NOMO-1 treated with DMSO at 0.1 percent for 48 hours (cell line): ENCODE results near the gene KHDC4.
"Not testable (repeated sequence)": the region's sequence is repeated elsewhere in the genome, so short reads cannot be mapped to it uniquely, and the experiment has no call there.

Experiments
- DNase-seq: peaks from one replicate; lab custom pipeline; 2025; ENCODE audit not compliant: unreplicated experiment; lab: John Stamatoyannopoulos, UW

Gene KHDC4

DNA sequence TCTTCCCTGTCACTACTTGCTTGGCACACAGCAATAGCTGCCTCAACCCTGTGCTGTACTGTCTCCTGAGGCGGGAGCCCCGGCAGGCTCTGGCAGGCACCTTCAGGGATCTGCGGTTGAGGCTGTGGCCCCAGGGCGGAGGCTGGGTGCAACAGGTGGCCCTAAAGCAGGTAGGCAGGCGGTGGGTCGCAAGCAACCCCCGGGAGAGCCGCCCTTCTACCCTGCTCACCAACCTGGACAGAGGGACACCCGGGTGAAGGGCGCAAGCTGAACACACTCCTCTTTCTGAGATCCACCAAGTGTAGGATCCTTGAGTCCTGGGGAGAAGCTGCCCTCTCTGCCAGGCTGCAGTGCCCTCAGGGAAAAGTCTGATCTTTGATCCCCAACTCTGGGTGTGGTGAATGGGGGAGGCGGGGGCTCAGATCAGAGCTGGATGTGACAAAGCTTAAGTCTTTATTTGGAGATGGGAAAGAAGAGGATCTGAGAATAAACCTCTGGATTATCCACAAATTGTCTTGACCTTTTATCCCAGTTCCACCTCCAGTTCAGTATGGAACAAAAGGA is 8.4 kb upstream of the KHDC4 start:
- DNase-seq = no peak

DNA sequence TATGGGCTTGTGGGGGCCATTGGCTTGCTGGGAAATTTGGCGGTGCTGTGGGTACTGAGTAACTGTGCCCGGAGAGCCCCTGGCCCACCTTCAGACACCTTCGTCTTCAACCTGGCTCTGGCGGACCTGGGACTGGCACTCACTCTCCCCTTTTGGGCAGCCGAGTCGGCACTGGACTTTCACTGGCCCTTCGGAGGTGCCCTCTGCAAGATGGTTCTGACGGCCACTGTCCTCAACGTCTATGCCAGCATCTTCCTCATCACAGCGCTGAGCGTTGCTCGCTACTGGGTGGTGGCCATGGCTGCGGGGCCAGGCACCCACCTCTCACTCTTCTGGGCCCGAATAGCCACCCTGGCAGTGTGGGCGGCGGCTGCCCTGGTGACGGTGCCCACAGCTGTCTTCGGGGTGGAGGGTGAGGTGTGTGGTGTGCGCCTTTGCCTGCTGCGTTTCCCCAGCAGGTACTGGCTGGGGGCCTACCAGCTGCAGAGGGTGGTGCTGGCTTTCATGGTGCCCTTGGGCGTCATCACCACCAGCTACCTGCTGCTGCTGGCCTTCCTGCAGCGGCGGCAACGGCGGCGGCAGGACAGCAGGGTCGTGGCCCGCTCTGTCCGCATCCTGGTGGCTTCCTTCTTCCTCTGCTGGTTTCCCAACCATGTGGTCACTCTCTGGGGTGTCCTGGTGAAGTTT is 7.8 kb upstream of the KHDC4 start:
- DNase-seq = no peak

DNA sequence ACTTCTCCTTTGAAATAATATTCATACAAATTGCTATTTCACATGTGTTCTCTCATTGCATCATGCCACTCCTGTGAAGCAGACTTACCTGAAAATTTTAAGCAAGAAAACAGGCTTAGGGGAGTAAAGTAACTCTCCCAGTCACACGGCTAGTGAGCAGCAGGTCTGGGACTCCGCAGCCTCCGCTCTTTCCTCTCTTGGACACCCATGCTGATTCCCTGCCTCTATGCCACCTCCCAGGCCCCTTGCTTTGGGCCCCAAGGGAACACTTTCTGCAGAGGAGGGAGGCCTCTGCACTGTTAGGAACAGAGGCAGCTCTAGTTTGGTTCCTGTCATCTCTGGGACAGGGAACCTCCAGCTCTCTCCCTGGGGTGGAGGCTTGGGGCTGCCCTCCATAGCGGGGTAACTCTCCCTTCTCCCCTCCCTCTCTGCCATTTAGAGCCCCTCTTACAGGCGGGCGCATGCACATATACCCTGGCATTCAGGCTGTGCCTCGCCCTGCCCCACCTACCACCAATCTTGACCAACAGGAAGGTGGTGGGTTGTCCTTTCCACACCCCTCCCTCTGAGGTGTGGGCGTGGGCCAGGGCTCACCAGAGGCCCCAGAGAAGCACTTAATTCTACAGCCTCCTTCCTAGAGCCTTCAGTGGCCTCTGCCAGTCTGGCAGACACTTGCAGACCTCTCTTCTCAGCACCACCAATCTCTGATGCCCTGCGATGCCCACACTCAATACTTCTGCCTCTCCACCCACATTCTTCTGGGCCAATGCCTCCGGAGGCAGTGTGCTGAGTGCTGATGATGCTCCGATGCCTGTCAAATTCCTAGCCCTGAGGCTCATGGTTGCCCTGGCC is 7.0 kb upstream of the KHDC4 start, which contains the start of gene RXFP4:
Gene RXFP4, plus strand, starts transcription at position 646 of the 852 bp plus-strand sequence. Its CDS starts 72 bp downstream, at position 718.
- DNase-seq = peak; percentile 56

DNA sequence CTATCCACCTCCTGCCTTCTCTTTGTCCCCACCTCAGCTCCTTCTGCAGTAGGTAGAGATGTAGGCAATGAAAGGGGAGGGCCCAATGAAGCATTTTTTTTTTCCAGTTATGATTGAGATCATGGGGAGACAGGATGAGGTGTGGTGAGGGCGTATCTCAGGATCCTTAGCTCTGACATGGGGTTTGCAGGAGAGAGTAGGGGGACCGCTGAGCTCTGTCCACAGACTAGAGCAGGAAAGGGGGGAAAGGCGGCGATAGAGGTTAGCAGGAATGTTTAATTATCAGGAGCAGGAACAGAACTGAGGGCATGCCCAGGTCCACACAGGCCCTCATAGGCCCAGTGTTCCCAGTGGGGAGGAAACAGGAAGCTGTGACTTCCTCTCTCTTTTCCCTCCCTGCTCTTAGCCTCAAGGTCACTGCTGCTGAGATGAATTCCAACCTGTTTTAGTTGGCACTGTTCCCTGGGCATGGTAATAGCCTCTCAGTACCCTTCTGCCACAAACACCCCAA is 6.3 kb upstream of the KHDC4 start:
- DNase-seq = no peak

DNA sequence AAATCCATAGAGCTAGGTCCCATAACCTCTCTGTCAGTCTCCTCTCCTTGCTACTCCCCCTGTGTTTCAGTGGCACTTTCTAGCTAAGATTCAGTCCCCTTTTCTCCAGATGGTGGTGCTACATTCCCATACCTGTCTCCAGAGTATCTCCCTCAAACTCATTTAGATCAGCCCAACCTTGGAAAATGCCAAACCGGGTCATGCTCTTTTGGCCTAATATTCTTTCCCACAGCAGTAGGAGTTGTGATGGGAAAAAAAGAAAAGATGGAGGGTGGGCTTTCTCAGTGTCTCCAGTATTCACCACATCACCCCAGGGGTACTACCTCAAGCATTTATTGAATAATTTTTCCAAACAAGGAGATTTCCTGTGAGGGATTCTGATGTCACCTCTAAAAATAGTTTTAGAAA is 4.0 kb upstream of the KHDC4 start:
- DNase-seq = peak; percentile 72

DNA sequence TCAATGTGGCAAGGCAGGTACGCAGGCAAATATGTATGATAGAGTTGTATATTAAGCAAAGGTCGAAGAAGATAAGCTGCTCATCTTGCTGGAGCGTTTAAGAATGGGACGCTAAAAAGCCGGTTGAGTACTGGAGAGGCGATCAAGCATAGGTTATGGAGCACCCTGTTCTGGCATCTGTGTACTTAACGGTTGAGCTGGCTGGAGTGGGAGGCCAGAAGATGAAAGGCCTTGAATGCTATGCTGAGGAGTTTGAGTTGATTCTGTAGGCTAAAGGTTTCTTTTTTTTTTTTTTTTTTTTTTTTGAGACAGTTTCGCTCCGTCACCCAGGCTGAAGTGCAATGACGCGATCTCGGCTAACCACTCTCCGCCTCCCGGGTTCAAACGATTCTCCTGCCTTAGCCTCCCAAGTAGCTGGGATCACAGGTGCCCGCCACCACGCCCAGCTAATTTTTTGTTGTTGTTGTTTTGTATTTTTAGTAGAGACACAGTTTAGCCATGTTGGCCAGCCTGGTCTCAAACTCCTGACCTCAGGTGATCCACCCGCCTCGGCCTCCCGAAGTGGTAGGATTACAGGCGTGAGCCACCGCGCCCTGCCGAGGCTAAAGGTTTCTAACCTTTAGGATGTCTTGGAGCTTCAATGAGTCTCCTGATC is 850 bp upstream of the KHDC4 start:
- DNase-seq = peak; percentile 9

DNA sequence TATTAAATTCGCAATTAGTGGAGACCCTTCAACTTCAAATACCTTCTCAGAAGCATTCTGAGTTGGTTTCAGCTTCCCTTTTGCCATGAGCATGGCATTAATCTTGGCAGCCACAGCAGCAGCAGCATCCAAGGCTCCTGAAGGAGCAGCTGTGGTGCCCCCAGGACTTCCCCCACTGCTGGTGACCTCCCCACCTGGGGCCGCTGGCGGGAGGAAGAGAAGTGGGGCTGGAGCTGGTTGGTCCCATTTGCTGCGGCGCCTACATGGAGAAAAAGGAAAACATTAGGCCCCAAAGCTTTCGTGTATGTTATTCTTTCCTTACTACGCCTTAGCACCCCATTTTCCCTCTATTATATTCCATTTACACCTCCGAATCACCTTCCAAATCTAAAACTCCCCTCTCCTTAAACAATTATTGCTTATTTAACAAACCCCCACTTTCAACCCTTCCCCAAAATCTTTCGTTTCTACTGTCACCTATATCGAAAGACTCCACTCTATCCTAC is 569 bp downstream of the KHDC4 start:
- peak; percentile 12 for DNase-seq

DNA sequence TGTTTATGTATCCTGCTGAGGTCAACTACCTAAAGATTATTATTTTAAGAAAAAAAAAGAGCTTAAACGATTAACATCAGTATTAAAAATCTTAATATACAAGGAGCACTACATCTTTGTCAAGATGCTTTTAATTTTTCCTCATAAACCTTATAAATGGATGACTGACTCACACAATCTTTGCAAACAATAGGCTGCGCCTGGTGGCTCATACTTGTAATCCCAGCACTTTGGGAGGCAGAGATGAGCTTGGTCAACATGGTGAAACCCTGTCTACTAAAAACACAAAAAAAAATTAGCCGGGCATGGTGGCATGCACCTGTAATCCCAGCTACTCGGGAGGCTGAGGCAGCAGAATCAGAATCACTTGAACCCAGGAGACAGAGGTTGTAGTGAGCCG is 1.7 kb downstream of the KHDC4 start:
- DNase-seq = no peak

DNA sequence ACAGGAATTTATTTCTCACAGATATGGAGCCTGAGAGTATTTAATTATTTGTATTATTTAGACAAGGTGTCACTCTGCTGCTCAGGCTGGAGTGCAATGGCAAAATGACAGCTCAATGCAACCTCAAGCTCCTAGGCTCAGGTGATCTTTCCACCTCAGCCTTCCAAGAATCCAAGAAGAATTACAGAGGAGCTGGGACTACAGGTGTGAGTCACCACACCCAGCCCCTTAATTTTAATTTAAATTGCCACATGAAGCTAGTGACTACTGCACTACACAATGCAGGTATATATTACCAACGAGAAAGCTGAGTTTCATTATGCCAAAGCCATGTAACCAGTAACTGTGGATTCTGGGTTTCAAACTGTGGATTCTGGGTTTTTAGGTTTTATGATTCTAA is 2.1 kb downstream of the KHDC4 start:
- DNase-seq = no peak

DNA sequence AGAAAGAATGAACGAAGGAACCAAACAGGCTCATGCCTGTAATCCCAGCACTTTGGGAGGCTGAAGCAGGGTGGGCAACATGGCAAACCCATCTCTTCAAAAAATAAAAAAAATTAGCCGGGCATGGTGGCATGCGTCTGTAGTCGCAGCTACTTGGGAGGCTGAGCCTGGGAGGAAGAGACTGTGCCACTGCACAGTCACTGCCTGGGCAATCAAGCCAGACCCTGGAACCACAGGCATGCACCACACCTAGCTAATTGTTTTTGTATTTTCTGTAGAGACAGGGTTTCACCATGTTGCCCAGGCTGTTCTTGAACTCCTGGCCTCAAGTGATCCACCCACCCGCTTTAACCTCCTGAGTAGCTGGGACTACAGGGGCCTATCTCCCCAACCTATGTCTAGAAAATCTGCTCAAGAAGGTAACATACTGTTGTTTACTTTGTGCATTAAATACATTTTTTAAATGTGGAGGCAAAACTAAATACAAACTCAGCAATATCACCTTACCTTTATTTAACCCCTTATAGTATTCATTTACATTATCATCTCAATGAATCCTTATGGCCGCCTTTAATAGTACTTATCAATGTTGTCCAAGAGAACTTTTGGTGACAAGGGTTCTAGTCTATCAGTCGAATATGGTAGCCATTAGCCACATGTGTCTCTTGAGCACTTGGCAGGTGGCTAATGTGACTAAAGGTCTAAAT is 2.7 kb downstream of the KHDC4 start:
- no peak for DNase-seq

DNA sequence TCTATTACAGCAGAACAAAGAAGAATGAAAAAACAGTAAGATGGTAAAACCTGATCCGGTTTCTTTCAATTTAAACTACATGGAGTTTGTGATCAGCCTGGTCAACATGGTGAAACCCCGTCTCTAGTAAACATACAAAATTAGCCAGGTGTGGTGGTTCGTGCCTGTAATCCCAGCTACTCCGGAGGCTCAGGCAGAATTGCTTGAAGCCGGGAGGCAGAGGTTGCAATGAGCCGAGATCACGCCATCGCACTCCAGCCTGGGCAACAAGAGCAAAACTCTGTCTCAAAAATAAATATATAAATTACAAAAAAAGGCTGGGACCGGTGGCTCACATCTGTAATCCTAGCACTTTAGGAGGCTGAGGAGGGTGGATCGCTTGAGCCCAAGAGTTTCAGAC is 3.5 kb downstream of the KHDC4 start:
- not testable (repeated sequence) for DNase-seq

DNA sequence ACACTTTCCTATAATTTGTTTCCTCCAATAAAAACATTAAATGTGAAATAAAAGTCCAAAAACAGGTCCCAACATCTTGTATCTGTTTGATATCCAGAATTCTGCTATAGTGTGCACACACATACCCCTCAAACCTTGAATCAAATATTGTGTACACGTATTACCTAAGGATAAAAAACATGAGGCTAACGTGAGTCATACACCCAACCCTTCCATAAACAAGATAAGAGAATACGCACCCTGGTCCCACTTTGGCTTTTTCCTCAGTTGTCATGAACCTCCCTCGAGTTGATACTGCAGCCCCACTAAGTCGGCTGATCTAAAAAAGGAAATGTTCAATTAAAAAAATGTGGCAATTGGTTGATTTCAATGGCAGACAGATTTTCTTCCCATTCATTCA is 5.2 kb downstream of the KHDC4 start:
- no peak for DNase-seq

DNA sequence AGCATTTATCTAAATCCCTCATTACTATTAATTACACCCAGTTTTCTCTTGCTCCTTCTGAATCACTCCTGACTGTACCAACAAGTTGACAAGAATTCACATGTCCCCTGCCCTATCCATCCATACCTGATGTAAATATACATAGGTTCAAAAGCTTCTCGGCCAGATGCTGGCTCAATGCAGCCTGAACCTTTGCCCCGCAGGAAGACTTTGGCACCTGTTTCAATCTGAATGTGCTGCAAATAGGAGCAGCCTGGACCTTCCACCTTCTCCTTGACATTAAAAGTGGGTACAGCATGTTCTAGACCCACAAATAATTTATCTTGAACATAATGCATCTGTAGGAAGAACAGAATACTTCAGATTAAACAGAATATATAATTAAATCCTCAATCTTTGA is 8.7 kb downstream of the KHDC4 start:
- DNase-seq = no peak

DNA sequence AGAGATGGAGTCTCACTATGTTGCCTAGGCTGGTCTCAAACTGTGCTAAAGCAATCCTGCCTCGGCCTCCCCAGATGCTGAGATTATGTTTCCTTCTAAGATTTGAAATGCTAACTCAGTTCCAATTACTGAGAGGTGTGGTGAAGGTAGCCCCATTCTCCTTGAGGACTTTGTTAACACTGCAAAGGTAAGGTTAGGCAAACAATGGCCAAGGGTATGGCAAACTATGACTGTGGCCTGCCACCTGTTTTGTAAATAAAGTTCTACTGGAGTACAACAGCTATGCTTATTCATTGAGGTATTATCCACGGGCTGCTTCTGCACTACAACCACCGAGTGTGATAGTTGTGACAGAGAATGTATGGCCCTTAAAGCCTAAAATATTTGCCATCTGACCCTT is 13.5 kb downstream of the KHDC4 start:
- DNase-seq = no peak

DNA sequence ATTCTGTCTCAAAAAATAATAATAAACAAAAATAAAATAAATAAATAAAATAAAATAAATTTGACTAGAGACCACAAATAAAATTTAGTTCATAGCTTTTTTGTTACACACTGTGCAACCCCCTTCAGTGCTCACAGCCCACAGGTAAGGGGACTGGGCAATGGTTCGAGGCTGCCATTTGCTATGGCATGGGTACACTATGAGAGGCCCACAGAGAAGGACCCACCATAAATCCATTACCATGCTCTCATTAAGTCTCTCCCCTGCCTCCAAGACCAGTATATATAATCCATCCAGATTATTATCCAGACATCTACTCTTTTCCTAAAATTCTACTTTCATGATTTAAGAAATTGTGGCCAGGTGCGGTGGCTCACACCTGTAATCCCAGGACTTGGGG is 14.4 kb downstream of the KHDC4 start:
- DNase-seq = no peak

DNA sequence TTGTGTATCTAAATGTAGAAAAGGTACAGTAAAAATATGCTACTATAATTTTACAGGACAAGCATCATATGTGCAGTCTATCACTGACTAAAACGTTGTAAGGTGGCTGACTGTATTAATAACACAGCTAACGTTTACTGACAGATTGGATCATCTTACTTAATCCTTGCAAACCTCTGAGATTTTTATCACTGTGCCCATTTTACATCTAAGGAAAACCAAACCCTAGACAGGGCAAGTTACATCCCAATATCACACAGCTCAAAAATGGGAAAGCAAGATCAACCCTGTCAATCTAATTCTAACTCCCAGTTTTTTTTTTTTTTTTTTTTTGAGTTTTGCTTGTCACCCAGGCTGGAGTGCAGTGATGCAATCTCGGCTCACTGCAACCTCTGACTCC is 15.6 kb downstream of the KHDC4 start:
- no peak for DNase-seq

DNA sequence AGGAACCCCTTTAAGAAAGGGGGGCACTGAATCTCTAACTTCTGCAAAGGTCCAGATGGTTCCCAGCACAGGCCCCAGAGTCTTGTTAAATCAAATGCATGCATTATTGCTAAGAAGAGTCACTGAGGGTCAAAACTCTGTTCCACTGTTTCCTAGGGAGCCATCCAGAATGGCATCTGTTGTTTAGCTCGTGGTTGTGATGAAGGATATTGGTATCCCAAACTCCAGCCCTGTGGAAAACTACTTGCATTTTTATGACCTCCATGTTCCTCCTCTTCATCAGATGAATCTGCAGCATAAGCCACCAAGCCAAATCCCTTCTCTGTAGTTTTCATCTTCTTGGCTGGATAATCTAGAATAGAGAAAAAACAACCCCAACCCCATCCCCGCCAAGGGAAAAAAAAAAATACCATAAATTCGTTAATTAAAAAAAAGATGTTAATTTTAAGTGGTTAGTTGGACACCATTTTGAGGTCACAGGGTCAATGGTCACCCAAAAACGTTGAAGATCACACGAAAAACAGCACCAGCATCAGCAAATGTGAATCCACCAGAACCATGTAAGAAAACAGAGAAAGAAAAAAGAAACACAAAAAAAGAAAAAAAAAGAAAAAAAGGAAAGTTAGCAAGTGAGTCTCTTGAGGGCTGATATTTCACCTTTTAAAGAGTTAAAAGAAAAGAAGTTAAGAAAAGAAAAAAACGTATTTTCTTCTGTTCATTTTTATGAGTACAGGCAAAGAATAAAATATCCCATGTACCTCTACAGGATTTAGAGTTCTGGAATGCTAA is 20.1 kb downstream of the KHDC4 start:
- no peak for DNase-seq

DNA sequence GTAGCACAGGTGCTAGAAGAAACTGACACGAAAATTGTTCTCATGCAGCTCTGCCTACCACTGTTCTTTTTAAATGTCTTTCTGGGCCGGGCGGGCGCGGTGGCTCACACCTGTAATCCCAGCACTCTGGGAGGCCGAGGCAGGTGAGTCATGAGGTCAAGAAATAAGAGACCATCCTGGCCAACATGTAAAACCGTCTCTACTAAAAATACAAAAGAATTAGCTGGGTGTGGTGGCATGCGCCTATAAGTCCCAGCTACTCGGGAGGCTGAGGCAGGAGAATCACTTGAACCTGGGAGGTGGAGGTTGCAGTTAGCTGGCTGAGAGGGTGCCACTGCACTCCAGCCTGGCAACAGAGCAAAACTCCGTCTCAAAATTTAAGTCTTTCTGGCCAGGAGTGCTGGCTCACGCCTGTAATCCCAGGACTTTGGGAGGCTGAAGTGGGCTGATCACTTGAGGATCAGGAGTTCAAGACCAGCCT is 22.1 kb downstream of the KHDC4 start:
- no peak for DNase-seq

DNA sequence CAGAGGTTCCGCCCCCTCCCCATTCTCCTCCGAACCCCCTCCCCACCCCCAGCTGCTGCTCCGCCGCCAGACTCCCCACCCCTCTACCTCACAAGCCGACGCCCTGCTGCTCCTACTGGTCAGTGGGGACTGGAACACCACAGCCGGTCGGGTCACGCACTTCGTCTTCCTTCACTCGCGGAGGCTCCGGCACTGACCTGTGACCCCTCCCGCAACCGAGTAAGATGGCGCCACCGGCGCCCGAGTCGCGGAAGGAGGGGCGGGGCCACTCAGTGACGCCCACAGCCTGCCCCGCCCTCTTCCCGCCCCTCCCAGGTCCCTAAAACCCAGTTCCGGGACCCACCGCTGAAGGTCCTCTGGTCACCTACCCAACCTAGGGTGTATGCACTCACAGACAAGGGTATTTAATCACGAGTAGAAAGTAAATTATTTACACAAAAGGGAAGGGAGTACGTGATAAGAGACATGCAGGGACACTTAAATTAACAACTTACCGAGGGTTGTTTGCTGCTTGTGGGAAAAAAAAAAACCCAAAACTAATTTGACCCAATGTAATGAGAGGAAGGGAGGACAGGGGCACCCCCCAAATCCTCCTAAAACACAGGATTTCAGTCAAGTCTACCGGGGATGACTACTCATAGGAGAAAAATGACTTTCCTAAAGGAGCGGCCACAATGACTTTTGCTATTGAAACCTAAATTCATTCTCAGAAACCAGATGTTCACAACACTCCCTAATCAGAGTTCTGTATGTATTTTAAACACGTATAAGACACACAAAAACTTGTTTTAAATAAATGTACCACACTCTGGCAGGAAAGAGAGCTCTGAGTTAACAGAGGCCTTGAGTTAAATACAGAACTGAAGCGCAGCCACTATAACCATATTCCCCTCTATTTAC is 22.8 kb downstream of the KHDC4 start, which contains the start of gene RIT1:
Gene RIT1, minus strand, starts transcription at position 194 of the 900 bp plus-strand sequence. CDS start 588 bp downstream, outside the sequence.
- peak; percentile 70 for DNase-seq
